ENCODE data around the gene ZNF880.
A peak's percentile ranks its signal among the peaks of the same experiment; 100 is the strongest.
"Not testable (repeated sequence)": the region's sequence is repeated elsewhere in the genome, so short reads cannot be mapped to it uniquely, and the experiment has no call there.

ZNF880 gene

GRCh38 chr19:52369559-52370340, at the start of gene ZNF880:
ZNF880 (plus strand) TSS chr19:52369923; CDS start chr19:52369966, 43 bp downstream.
- DNase-seq (ENCODE audit: low read depth): peak; percentile 89

GRCh38 chr19:52322429-52322828, 47.3 kb upstream of the ZNF880 start:
- no peak for DNase-seq (ENCODE audit: low read depth)

- DNase-seq (ENCODE audit: low read depth): no peak
Measured at GRCh38 chr19:52331757-52332156, 38.0 kb upstream of the ZNF880 start.

GRCh38 chr19:52335768-52336116, 34.0 kb upstream of the ZNF880 start:
- no peak for DNase-seq (ENCODE audit: low read depth)

GRCh38 chr19:52336117-52336790, 33.5 kb upstream of the ZNF880 start, which contains the start of gene ZNF610:
ZNF610 (plus strand) TSS chr19:52336243; CDS start chr19:52349173, 12,930 bp downstream.
- peak; percentile 82 for DNase-seq (ENCODE audit: low read depth)

GRCh38 chr19:52336791-52337381, 32.8 kb upstream of the ZNF880 start:
- DNase-seq (ENCODE audit: low read depth): no peak

GRCh38 chr19:52339022-52339421, 30.7 kb upstream of the ZNF880 start:
- DNase-seq (ENCODE audit: low read depth): not testable (repeated sequence)

- DNase-seq (ENCODE audit: low read depth): peak; percentile 11
Measured at GRCh38 chr19:52343548-52343947, 26.2 kb upstream of the ZNF880 start.

- DNase-seq (ENCODE audit: low read depth): no peak
Measured at GRCh38 chr19:52345162-52345561, 24.6 kb upstream of the ZNF880 start.

- DNase-seq (ENCODE audit: low read depth): no peak
Measured at GRCh38 chr19:52351512-52351911, 18.2 kb upstream of the ZNF880 start.

GRCh38 chr19:52366414-52366824, 3.3 kb upstream of the ZNF880 start:
- DNase-seq (ENCODE audit: low read depth): no peak

- DNase-seq (ENCODE audit: low read depth): no peak
Measured at GRCh38 chr19:52370341-52370710, 603 bp downstream of the ZNF880 start.

- no peak for DNase-seq (ENCODE audit: low read depth)
Measured at GRCh38 chr19:52391135-52391534, 21.4 kb downstream of the ZNF880 start.

- DNase-seq (ENCODE audit: low read depth): peak; percentile 94
Measured at GRCh38 chr19:52397310-52398080, 27.8 kb downstream of the ZNF880 start, which contains the start of gene ZNF528. ZNF528 (plus strand) TSS chr19:52397849; CDS start chr19:52402014, 4,165 bp downstream.

- peak; percentile 16 for DNase-seq (ENCODE audit: low read depth)
Measured at GRCh38 chr19:52398081-52398441, 28.3 kb downstream of the ZNF880 start.

GRCh38 chr19:52410276-52410675, 40.6 kb downstream of the ZNF880 start:
- DNase-seq (ENCODE audit: low read depth): no peak

- DNase-seq (ENCODE audit: low read depth): no peak
Measured at GRCh38 chr19:52415711-52416110, 46.0 kb downstream of the ZNF880 start.

- DNase-seq (ENCODE audit: low read depth): no peak
Measured at GRCh38 chr19:52428937-52429336, 59.2 kb downstream of the ZNF880 start, which contains the start of gene ZNF534. ZNF534 (plus strand) TSS chr19:52429148; CDS start chr19:52431475, 2,327 bp downstream.

All from EH (cell line).